NB4 (cell line): ENCODE measurements around the gene PLEKHG3.
A peak's percentile ranks its signal among the peaks of the same experiment; 100 is the strongest.

Experiments
- DNase-seq: peaks from one replicate; pipeline ENCODE4 v3.0.0; 2010; ENCODE audit warnings: low read depth
- H3K4me3 ChIP-seq: one replicate; pipeline ENCODE4 v1.5.1; 2011; ENCODE audit warnings: mild to moderate bottlenecking, low read depth, low read length, moderate library complexity
- CTCF ChIP-seq: IDR thresholded peaks from one replicate; pipeline ENCODE4 v1.5.1; 2012; ENCODE audit warnings: low read depth, low read length
- MAX ChIP-seq: IDR thresholded peaks from 2 replicates; pipeline ENCODE4 v1.6.1; 2011; ENCODE audit warnings: low read depth, low read length
- MYC ChIP-seq: IDR thresholded peaks from 2 replicates; pipeline ENCODE4 v1.6.1; 2011; ENCODE audit warnings: low read depth, low read length
- POLR2A ChIP-seq: IDR thresholded peaks from 2 replicates; pipeline ENCODE4 v1.6.1; 2011; ENCODE audit warnings: mild to moderate bottlenecking; ENCODE audit not compliant: insufficient read length; ENCODE audit errors: extremely low read depth

The PLEKHG3 gene

GRCh38 chr14:64720131-64720576 is 15.9 kb downstream of the PLEKHG3 start:
- TF ChIP-seq POLR2A (no peak), CTCF (no peak), MAX (no peak)
- peak; percentile 31 for DNase-seq
- no peak overlapping the region for H3K4me3 ChIP-seq

- no peak overlapping the region for H3K4me3 ChIP-seq
- peak; percentile 70 for DNase-seq
- TF ChIP-seq POLR2A (no peak), MAX (no peak)
Observed at GRCh38 chr14:64721391-64721791, 17.2 kb downstream of the PLEKHG3 start.

- DNase-seq = no peak
- TF ChIP-seq POLR2A (no peak), CTCF (no peak), MAX (no peak), MYC (no peak)
- no peak overlapping the region for H3K4me3 ChIP-seq
Observed at GRCh38 chr14:64721899-64722298, 17.7 kb downstream of the PLEKHG3 start.

GRCh38 chr14:64722842-64723447 is 18.7 kb downstream of the PLEKHG3 start:
- DNase-seq = no peak
- TF ChIP-seq MAX (no peak), POLR2A (no peak), MYC (no peak), CTCF (no peak)
- no peak overlapping the region for H3K4me3 ChIP-seq

- DNase-seq = no peak
- TF ChIP-seq MAX (no peak), CTCF (no peak), POLR2A (no peak), MYC (no peak)
Observed at GRCh38 chr14:64723691-64724577, 19.7 kb downstream of the PLEKHG3 start.

GRCh38 chr14:64724578-64724930 is 20.3 kb downstream of the PLEKHG3 start:
- no peak overlapping the region for H3K4me3 ChIP-seq
- no peak for DNase-seq
- TF ChIP-seq MAX (no peak), MYC (no peak), POLR2A (no peak), CTCF (no peak)

More at GRCh38 chr14:64723691-64724577, 19.7 kb downstream of the PLEKHG3 start:
- no peak overlapping the region for H3K4me3 ChIP-seq
